IPS-18a (cell line): ENCODE results near the gene CHST15.

ENCODE experiments used
- H3K27ac ChIP-seq: one replicate; pipeline ENCODE4 v1.5.1; 2013; ENCODE audit warnings: low read length
- H3K27me3 ChIP-seq: one replicate; pipeline ENCODE4 v1.6.1; 2013; ENCODE audit warnings: mild to moderate bottlenecking, low read length; ENCODE audit not compliant: control insufficient read depth, insufficient read depth
- H3K36me3 ChIP-seq: one replicate; pipeline ENCODE4 v1.6.1; 2013; ENCODE audit warnings: low read depth, low read length; ENCODE audit not compliant: control insufficient read depth
- H3K4me1 ChIP-seq: one replicate; pipeline ENCODE4 v1.6.1; 2013; ENCODE audit warnings: low read depth, low read length; ENCODE audit not compliant: control insufficient read depth
- H3K4me3 ChIP-seq: one replicate; pipeline ENCODE4 v1.5.1; 2013; ENCODE audit warnings: low read length
- H3K9ac ChIP-seq: one replicate; pipeline ENCODE4 v1.6.1; 2013; ENCODE audit warnings: mild to moderate bottlenecking, low read length, moderate library complexity
- H3K9me3 ChIP-seq: one replicate; pipeline ENCODE4 v1.6.1; 2013; ENCODE audit warnings: low read depth, low read length; ENCODE audit not compliant: control insufficient read depth

Gene CHST15

GRCh38 chr10:124120410-124121061 is 27.1 kb upstream of the CHST15 start:
- H3K4me1 ChIP-seq: no peaks in the 10 kb centered on the region
- H3K9ac ChIP-seq: no peak overlapping the region
- no peak overlapping the region for H3K27ac ChIP-seq
- H3K9me3 ChIP-seq: no peaks in the 10 kb centered on the region
- H3K27me3 ChIP-seq: no peaks in the 10 kb centered on the region
- H3K36me3 ChIP-seq: no peaks in the 10 kb centered on the region
- H3K4me3 ChIP-seq: no peak overlapping the region

DNA sequence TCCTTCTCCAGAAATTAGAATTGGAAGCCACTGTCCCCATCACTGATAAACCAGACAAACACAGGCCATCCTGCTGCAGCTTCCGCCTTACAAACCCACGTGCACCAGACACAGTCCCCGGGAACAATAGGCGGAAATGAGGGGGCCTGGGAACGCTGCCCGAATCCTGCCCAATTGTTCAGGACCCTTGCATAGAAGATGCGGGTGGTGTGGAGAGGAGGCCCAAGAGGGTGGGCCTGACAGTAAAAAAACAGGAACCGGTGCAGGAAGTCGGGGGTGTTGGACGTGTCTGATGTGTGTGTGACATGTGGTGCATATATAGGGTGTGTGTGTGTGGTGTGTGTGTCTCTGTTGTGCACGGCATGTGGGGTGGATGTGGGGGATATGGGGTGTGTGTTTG is 26.5 kb upstream of the CHST15 start:
- no peaks in the 10 kb centered on the region for H3K9me3 ChIP-seq

DNA sequence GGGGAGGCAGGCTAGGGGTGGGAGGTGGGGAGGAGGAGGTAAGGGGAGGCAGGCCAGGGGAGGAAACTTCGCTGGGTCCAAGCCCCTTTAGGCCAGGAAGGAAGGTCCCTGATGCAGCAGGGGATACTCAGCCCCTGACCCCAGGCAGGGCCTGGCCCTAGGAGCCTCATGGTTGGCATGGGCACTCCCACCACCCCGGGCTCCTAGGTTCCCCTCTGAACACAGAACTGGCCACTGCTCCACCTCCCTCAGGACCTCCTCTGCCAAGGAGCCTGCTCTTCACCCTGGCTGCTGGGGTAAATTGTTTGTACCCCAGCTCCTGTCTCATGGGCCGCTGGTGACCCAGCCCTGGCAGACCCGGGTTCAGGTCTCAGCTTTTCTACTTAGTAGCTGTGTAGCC is 25.8 kb upstream of the CHST15 start:
- Histone ChIP-seq H3K4me3 (no peak overlapping the region), H3K4me1 (no peaks in the 10 kb centered on the region), H3K27me3 (no peaks in the 10 kb centered on the region), H3K36me3 (no peaks in the 10 kb centered on the region), H3K27ac (no peak overlapping the region), H3K9me3 (no peaks in the 10 kb centered on the region), H3K9ac (no peak overlapping the region)

More for the DNA sequence above, 26.5 kb upstream of the CHST15 start:
- no peak overlapping the region for H3K9ac ChIP-seq
- H3K27me3 ChIP-seq: no peaks in the 10 kb centered on the region
- H3K4me1 ChIP-seq: no peaks in the 10 kb centered on the region
- H3K27ac ChIP-seq: no peak overlapping the region
- H3K36me3 ChIP-seq: no peaks in the 10 kb centered on the region
- H3K4me3 ChIP-seq: no peak overlapping the region

DNA sequence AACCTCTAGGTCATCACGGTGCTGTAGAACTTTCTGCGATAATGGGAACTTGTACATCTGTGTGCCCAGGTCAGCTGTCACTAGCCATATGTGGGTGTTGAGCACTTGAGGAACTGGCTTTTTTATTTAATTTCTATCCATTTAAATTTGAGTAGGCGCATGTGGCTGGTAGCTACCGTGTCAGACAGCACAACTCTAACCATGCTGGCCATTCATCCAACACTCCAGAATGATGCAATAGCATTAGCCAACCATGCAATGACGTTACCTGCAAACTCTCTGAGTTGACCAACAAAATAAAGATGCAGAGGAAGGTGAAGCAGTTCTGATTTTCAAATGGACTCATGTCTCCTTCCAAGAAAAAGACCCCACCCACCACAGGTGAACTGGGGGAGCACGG is 24.4 kb upstream of the CHST15 start:
- Histone ChIP-seq H3K9ac (no peak overlapping the region), H3K27me3 (no peaks in the 10 kb centered on the region), H3K27ac (no peak overlapping the region), H3K9me3 (no peaks in the 10 kb centered on the region), H3K4me1 (no peaks in the 10 kb centered on the region), H3K36me3 (no peaks in the 10 kb centered on the region), H3K4me3 (no peak overlapping the region)

- Histone ChIP-seq H3K27ac (no peak overlapping the region), H3K9me3 (no peaks in the 10 kb centered on the region), H3K9ac (no peak overlapping the region), H3K4me3 (no peak overlapping the region), H3K27me3 (no peaks in the 10 kb centered on the region), H3K4me1 (no peaks in the 10 kb centered on the region), H3K36me3 (no peaks in the 10 kb centered on the region)
These were observed 24.1 kb upstream of the CHST15 start for GRCh38 chr10:124117511-124117785.

DNA sequence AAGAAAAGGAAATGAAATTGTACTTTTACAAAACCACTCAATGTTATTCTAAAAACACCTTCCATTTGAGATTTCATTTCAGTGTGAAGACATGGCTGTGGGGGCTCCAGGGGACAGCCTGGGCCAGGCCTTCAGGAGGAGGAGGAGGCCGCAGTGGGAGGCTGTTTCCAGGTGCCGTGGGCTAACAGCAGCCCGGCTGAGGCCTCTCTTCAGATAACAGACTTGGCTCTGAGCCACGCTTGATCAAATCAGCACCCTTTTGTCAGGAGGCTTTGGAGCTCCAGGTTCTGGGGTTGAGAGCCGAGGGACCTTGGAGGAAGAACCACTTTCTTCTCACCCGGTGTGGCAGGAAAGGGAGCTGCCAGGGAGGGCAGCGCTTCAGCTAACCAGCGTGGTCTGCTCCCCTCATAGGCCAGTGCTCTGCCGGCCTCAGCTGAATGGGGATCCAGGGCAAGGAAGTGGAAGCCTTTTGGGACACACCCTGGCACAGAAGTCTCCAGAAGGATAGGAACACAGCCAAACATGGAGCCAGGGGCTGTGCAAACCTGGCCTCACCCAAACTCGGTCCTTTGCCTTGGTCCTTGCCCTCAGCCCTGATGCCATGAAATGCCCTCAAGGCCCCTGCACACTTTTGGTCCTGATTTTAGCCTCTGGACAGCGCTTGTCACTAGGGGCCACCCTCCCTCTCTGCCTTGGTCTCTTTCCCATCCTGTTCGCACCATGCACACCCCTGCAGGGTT is 23.5 kb upstream of the CHST15 start:
- no peaks in the 10 kb centered on the region for H3K36me3 ChIP-seq
- no peaks in the 10 kb centered on the region for H3K9me3 ChIP-seq
- no peak overlapping the region for H3K4me3 ChIP-seq
- H3K27me3 ChIP-seq: no peaks in the 10 kb centered on the region
- no peak overlapping the region for H3K9ac ChIP-seq
- no peaks in the 10 kb centered on the region for H3K4me1 ChIP-seq
- no peak overlapping the region for H3K27ac ChIP-seq

DNA sequence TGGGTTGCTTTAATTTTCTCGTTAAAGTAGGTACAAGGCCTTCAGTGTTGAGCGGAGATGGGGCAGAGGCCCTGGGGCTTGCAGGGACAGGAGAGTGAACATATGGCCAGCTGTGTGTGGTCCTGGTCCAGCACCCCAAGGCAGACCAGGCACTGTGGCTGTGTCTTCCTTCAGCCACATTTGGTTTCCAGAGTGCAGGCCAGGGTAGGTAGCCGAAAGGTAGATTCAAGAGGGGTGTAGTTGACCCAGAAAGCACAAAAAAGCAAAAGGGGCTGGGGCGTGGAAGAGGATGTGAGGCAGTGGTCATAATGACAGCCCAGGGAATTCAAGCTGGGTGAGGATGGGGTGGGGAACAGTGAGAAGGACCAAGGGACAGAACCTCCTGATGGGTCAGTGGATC is 21.3 kb upstream of the CHST15 start:
- Histone ChIP-seq H3K36me3 (no peaks in the 10 kb centered on the region), H3K4me3 (no peak overlapping the region), H3K27ac (no peak overlapping the region), H3K9me3 (no peaks in the 10 kb centered on the region), H3K9ac (no peak overlapping the region), H3K4me1 (no peaks in the 10 kb centered on the region), H3K27me3 (no peaks in the 10 kb centered on the region)

DNA sequence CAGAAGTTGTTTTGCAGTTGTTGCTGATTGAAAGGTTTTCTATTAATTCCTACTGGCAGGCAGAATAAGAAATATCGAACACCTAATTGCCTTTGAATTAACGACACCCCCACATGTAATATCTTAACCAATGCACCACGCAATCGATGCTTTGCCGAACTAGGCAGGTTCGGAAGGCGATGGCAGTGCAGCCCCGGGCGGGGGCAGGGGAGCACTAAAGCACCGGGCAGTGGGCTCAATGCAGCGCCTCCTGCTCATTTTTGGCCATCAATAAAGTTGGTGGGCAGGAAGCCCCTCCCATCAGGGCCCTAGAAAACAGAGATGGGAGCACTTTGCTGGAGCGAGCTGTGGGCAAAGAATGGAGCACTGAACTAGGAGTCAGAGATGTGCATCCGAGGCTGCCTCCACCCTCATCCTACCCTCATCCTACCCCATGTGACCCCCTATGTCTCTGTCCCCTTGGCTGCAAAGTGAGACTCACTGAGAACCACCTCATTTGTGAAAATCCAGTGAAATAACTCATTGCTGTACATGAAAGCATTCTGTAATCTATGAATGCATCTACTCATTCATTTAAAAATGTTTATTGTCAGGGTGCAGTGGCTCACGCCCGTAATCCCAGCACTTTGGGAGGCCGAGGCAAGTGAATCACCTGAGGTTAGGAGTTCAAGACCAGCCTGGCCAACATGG is 19.6 kb upstream of the CHST15 start:
- no peaks in the 10 kb centered on the region for H3K4me1 ChIP-seq
- no peak overlapping the region for H3K4me3 ChIP-seq
- no peaks in the 10 kb centered on the region for H3K36me3 ChIP-seq
- no peaks in the 10 kb centered on the region for H3K27me3 ChIP-seq
- H3K9me3 ChIP-seq: no peaks in the 10 kb centered on the region
- no peak overlapping the region for H3K9ac ChIP-seq
- no peak overlapping the region for H3K27ac ChIP-seq

DNA sequence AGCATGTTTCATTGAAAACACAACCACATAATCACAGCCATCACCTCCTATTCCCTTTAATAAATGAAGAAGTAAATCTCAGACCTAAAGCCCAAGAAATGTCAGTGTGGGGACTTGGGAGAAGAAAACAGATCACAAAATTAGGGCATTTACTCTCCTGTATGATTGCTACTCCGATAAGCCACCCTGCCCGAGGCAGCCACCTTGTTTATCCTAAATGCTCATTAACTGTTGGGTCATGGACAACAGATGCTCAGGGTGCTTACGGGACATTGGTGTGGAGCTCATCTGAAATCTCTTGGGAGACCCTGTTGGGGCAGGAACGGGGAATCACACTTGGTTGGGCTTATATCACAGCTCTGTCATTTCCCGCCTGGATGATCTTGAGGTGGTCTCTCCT is 17.5 kb upstream of the CHST15 start:
- H3K9me3 ChIP-seq: no peaks in the 10 kb centered on the region
- H3K27me3 ChIP-seq: no peaks in the 10 kb centered on the region
- no peak overlapping the region for H3K27ac ChIP-seq
- H3K36me3 ChIP-seq: no peaks in the 10 kb centered on the region
- H3K4me3 ChIP-seq: no peak overlapping the region
- no peaks in the 10 kb centered on the region for H3K4me1 ChIP-seq
- no peak overlapping the region for H3K9ac ChIP-seq

GRCh38 chr10:124109261-124109660 is 15.9 kb upstream of the CHST15 start:
- Histone ChIP-seq H3K4me3 (no peak overlapping the region), H3K9ac (no peak overlapping the region), H3K9me3 (no peaks in the 10 kb centered on the region), H3K27ac (no peak overlapping the region), H3K36me3 (no peaks in the 10 kb centered on the region), H3K4me1 (no peaks in the 10 kb centered on the region), H3K27me3 (no peaks in the 10 kb centered on the region)

DNA sequence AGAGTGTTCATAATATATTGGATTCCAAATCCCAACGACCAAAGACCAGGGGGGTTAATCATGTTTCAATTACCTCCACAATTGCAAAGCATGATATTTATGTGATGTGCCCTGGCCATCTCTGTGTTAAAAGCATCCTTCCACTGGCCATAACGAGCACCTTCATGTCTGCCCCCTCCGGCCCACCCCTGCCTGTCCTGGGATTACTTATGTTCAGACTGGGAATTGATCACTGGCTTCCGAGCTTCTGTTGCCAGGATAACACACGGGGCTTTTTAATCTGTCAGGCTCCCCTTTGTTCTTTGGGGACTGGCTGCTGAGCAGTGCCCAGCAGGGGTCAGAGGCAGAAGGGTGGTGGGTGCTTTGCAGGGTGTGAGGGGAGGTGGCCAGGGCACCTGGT is 13.7 kb upstream of the CHST15 start:
- no peaks in the 10 kb centered on the region for H3K27me3 ChIP-seq
- H3K4me3 ChIP-seq: no peak overlapping the region
- no peaks in the 10 kb centered on the region for H3K36me3 ChIP-seq
- H3K9ac ChIP-seq: no peak overlapping the region
- H3K9me3 ChIP-seq: no peaks in the 10 kb centered on the region
- no peak overlapping the region for H3K27ac ChIP-seq
- no peaks in the 10 kb centered on the region for H3K4me1 ChIP-seq
